ENCODE data around the gene GAST.
A peak's percentile ranks its signal among the peaks of the same experiment; 100 is the strongest.

Gene GAST

DNA sequence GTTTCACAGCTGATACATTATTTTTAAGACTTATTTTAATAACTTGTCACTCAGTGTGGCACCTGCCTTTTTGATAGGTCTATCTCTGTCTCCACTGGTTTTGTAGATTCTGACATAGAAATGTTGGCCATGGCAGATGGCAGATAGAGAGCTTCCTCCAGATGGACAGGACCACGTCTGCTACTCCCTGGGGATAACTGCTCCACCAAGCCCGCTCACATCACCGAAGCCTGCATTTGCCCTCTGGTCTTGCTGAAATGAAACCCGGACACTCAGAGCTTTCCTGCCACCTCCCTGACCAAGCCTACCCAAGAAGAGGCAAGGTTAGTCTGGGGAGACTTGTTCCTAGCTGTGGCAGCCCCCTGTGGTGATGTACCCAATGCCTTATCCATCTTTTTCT lies 38.7 kb downstream of the GAST start:
- DNase-seq: peak; percentile 51

DNA sequence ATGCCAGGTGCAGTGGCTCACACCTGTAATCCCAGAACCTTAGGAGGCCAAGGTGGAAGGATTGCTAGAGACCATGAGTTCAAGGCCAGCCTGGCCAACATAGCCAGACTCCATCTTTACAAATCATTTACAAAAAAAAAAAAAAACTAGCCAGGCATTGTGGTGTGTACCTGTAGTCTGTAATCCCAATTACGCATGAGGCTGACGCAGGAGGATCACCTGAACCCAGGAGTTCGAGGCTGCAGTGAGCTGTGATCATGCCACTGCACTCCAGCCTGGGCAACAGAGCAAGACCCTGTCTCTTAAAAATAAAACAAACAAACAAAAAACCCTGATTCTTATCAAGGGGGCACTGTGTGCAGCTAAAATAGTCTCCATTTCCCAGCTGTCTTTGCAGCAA lies 39.2 kb downstream of the GAST start:
- DNase-seq: no peak

DNA sequence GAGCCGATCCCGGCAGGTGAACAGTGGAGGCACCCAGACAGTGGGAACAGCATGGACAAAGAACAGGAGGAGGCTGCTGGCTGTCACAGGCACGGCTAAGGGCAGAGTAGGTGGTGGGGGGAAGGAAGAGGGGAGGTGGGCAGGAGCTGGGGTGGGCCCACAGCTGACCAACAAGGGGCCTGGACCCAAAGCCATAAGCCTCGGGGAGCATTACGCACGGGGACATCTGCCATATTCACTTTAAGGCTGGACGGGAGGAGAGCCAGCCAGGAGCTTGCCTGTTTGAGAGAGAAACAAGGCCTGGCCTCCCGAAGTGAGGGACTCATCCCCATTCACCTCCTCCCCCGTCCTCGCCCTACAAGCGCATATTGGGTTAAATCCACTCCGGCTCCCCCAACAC lies 41.9 kb downstream of the GAST start:
- DNase-seq: no peak

DNA sequence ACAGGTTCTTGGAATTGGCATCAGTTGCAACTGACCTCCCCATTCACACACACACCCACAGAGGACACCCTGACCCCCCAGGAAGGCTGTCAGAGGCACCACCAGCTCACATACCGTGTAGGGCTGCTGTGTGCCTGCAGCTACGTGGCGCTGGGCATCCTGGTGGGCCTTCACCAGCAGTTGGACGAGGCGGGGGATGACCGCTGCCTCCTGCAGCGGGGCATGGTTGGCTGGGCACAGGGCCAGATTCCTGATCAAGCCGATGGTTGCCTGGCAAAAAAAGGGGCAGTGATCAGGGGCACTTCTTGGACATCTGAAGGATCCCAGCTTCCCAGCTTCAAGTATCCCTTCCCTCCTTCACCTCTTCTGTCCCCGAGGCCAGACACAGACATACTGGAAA lies 46.5 kb downstream of the GAST start:
- DNase-seq: no peak

DNA sequence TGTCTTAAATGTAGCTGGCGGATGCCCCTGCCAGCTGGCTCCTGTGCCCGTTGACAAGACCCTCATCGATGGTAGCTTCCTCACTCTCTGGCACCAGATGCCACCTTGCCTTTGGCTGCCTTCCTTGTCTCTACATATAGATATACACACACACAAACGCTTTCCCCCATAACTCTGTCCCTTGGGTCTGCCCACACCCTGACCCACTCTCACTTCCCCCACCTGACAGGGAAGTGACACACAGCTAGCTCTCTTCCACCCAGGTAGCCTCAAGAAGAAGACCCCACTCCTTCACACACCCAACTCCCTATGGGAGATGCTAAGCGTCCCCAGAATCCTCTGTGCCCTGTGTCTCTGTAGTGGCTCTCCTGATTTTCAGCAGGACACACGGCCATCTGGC lies 48.7 kb downstream of the GAST start:
- DNase-seq: no peak

DNA sequence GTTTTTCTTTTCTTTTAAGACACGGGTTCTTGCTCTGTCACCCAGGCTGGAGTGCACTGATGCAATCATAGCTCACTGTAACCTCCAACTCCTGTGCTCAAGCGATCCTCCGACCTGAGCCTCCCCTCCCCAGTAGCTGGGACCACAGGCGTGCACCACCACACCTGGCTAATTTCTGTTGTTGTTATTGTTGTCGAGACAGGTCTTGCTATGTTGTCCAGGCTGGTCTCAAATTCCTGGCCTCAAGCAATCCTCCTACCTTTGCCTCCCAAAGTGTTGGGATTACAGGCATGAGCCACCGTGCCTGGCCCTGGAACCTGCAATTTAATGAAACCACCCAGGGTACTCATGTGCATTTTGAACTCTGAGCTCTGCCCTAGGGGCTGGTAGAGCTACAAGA lies 50.3 kb downstream of the GAST start:
- DNase-seq: no peak

DNA sequence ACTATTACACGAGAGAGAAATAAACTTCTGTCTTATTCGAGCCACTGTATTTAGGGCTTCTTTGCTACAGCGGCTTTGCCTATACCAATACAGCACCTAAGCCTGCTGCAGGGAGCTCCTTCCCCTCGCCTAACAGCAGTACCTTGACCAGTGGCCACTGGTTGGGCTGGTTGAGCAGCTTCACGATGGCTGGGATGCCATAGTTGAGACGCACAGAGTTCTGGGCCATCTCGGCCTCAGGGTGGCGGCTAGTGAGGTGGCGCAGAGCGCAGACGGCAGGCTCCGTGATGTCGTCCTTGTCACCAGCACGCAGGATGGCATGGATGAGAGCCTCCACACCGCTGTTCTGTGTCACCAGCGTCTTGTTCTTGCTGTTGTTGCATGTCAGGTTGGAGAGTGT lies 50.7 kb downstream of the GAST start:
- no peak for DNase-seq

DNA sequence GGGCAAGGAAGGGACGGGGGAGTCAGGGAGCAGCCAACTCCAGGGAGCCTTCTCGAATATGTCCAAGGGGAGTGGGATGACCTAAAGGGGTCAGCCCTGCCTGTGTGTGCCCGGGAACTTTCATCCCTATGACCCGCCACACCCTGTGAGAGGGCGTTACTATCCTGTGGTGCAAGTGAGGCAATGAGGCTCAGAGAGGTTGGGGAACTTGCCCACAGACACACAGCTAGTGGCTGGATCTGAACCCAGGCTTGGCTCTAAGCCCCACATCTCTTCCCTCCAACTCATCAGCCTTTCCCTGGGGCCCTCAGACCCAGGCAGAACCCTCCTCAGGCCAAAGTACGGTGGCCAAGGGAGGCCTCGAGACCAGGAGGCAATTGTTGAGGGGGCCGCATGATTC lies 51.2 kb downstream of the GAST start:
- DNase-seq: no peak

Data from DMS 273 treated with DMSO at 0.1 percent for 48 hours (cell line).